HepG2 (cell line): ENCODE data around the gene KIAA0232. TPM values are rescaled to one million over a fixed set of nuclear protein-coding genes. Genes with fewer than 3 reads are reported as not detected.

ENCODE experiments used
- CBX1 ChIP-seq: IDR thresholded peaks from one replicate; pipeline ENCODE4 v1.6.1; 2016; ENCODE audit warnings: antibody characterized with exemption, low read depth
- FOXK1 ChIP-seq: sonication (generic); formaldehyde crosslinking; IDR thresholded peaks from 2 replicates; pipeline ENCODE4 v1.4.0; 2020; ENCODE audit warnings: low read depth, missing genetic modification reagents, borderline replicate concordance
- GFI1 ChIP-seq: sonication (generic); formaldehyde crosslinking; IDR thresholded peaks from 2 replicates; pipeline ENCODE4 v1.5.0; 2020; ENCODE audit warnings: missing genetic modification reagents, mild to moderate bottlenecking, borderline replicate concordance
- HOXD1 ChIP-seq: sonication (generic); formaldehyde crosslinking; IDR thresholded peaks from 2 replicates; pipeline ENCODE4 v1.5.0; 2020; ENCODE audit warnings: missing genetic modification reagents
- ISL2 ChIP-seq: sonication (generic); formaldehyde crosslinking; IDR thresholded peaks from 2 replicates; pipeline ENCODE4 v1.5.0; 2020; ENCODE audit warnings: missing genetic modification reagents
- MED13 ChIP-seq: sonication (generic); formaldehyde crosslinking; IDR thresholded peaks from 2 replicates; pipeline ENCODE4 v1.5.0; 2020; ENCODE audit warnings: missing genetic modification reagents
- MEF2D ChIP-seq: sonication (generic); formaldehyde crosslinking; IDR thresholded peaks from 2 replicates; pipeline ENCODE4 v1.5.1; 2020; ENCODE audit warnings: mild to moderate bottlenecking, missing genetic modification reagents
- NFKB2 ChIP-seq: sonication (generic); formaldehyde crosslinking; IDR thresholded peaks from 2 replicates; pipeline ENCODE4 v1.4.0; 2020; ENCODE audit warnings: missing genetic modification reagents, borderline replicate concordance
- PHF8 ChIP-seq: sonication (generic); formaldehyde crosslinking; IDR thresholded peaks from 2 replicates; pipeline ENCODE4 v1.5.0; 2020; ENCODE audit warnings: missing genetic modification reagents
- POLR2AphosphoS2 ChIP-seq: IDR thresholded peaks from 2 replicates; pipeline ENCODE4 v1.6.1; 2011; ENCODE audit warnings: low read depth, low read length, improper control_type of control experiment
- ZMYM4 ChIP-seq: sonication (generic); formaldehyde crosslinking; IDR thresholded peaks from 2 replicates; pipeline ENCODE4 v1.8.1; 2023; ENCODE audit warnings: mild to moderate bottlenecking, missing genetic modification reagents
- ZNF251 ChIP-seq: sonication (generic); formaldehyde crosslinking; IDR thresholded peaks from 2 replicates; pipeline ENCODE4 v1.9.0; 2021; ENCODE audit warnings: mild to moderate bottlenecking, missing genetic modification reagents
- ZNF292 ChIP-seq: sonication (generic); formaldehyde crosslinking; IDR thresholded peaks from 2 replicates; pipeline ENCODE4 v1.8.1; 2022; ENCODE audit warnings: mild to moderate bottlenecking, low read depth, missing genetic modification reagents, borderline replicate concordance
- ZNF552 ChIP-seq: sonication (generic); formaldehyde crosslinking; IDR thresholded peaks from 2 replicates; pipeline ENCODE4 v1.9.0; 2022; ENCODE audit warnings: missing genetic modification reagents, mild to moderate bottlenecking, borderline replicate concordance
- ZNF567 ChIP-seq: sonication (generic); formaldehyde crosslinking; IDR thresholded peaks from 2 replicates; pipeline ENCODE4 v1.8.1; 2023; ENCODE audit warnings: mild to moderate bottlenecking, missing genetic modification reagents, borderline replicate concordance
- ZNF569 ChIP-seq: sonication (generic); formaldehyde crosslinking; IDR thresholded peaks from 2 replicates; pipeline ENCODE4 v1.5.0; 2020; ENCODE audit warnings: mild to moderate bottlenecking, missing genetic modification reagents, moderate library complexity, borderline replicate concordance
- ZNF780A ChIP-seq: sonication (generic); formaldehyde crosslinking; IDR thresholded peaks from 2 replicates; pipeline ENCODE4 v1.8.0; 2022; ENCODE audit warnings: mild to moderate bottlenecking, missing genetic modification reagents, moderate library complexity
- ZNF841 ChIP-seq: sonication (generic); formaldehyde crosslinking; IDR thresholded peaks from 2 replicates; pipeline ENCODE4 v1.8.1; 2023; ENCODE audit warnings: missing genetic modification reagents, borderline replicate concordance
- ZNF891 ChIP-seq: sonication (generic); formaldehyde crosslinking; IDR thresholded peaks from 2 replicates; pipeline ENCODE4 v1.5.0; 2020; ENCODE audit warnings: mild to moderate bottlenecking, missing genetic modification reagents
- ZSCAN22 ChIP-seq: sonication (generic); formaldehyde crosslinking; IDR thresholded peaks from 2 replicates; pipeline ENCODE4 v1.4.0; 2020; ENCODE audit warnings: mild to moderate bottlenecking, missing genetic modification reagents
- polyA plus RNA-seq, 8 experiments: library from polyadenylated mRNA; depleted of rRNA in 3 of 8; stranded (reverse) in 7 of 8; unstranded in 1 of 8; fragments of >200 nt; fragmentation: Illumina TruSeq in 4 of 8; extraction: Trizol in 4 of 8; gene quantifications; 2 replicates each; pipeline versions ENCODE4 v1.2.1 to v1.2.3, GENCODE V29; 2011 to 2016; ENCODE audit warnings: low read depth in 4 of 8, missing spikeins in 1 of 8, mixed read lengths in 1 of 8; ENCODE audit not compliant: insufficient read depth in 1 of 8
- total RNA-seq, 5 experiments: library from RNA; depleted of rRNA; stranded (reverse); fragments of >200 nt; fragmentation: Illumina TruSeq; extraction: Trizol; gene quantifications; 2 replicates each; pipeline ENCODE4 v1.2.3, GENCODE V29; 2016; ENCODE audit warnings: low read depth in 1 of 5
- TF ChIP-seq, protein P1 (sequence below): sonication (generic); formaldehyde crosslinking; IDR thresholded peaks from 2 replicates; pipeline ENCODE4 v1.4.0; 2020; ENCODE audit warnings: mild to moderate bottlenecking, missing genetic modification reagents
- TF ChIP-seq, protein P2 (sequence below), 2 experiments: sonication (generic) in 1 of 2; formaldehyde crosslinking in 1 of 2; IDR thresholded peaks; 2 replicates each; pipeline versions ENCODE4 v1.4.0 to v1.6.1; 2018 to 2020; ENCODE audit warnings: missing genetic modification reagents in 2 of 2, borderline replicate concordance in 1 of 2, low read depth in 1 of 2, mild to moderate bottlenecking in 1 of 2, missing biosample characterization in 1 of 2
- TF ChIP-seq, protein P3 (sequence below): sonication (generic); formaldehyde crosslinking; IDR thresholded peaks from 2 replicates; pipeline ENCODE4 v1.4.0; 2020; ENCODE audit warnings: missing genetic modification reagents

KIAA0232 gene
- total and polyA plus RNA-seq, 2 of the 13 experiments (the other 11 are each of a cell fraction or from before 2014, with no cell fraction given), result 7.8 to 17.1 TPM

DNA sequence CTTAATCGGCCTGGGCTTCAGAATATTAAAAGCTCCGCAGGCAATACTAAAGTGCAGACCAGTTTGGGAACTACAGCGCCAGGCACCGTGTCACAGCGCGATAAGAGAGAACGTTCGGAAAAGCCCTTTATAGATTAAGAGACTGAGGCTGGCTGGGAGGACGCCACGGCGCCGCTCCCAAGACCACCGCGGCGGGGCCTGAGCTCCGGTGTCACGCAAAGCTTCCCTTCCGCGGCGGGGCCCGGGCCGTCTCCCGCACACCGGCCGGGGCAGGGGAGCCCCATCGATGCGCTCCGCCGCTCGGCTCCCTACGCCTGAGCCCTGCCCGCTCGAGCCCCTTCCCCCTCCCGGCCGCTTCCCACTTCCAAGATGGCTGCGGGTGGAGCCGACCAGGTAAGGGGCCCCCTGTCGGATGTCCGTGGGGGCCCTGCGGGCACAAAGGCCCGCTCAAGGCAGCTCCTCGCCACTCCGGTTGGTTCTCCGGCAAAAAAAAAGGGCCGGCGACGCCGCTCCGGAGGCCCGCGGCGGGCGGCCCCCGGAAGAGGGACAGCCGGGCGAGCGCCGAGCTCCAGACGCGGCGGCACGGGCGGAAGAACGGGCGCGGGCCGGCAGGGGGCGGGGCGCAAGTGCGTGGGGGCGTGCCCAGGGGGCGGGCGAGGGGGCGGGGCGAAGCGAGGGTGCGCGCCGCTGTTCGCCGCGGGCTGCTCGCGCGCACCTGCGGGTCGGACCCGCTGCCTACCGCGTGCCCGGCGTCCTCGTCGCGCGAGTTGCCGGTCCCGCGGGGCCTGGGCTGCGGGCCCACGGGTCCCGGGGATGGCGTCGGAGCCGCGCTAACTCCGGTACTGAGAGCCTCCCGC is 126.8 kb downstream of the KIAA0232 start, which contains the start of gene TBC1D14 (continued):
- TF ChIP-seq, protein P1, sequence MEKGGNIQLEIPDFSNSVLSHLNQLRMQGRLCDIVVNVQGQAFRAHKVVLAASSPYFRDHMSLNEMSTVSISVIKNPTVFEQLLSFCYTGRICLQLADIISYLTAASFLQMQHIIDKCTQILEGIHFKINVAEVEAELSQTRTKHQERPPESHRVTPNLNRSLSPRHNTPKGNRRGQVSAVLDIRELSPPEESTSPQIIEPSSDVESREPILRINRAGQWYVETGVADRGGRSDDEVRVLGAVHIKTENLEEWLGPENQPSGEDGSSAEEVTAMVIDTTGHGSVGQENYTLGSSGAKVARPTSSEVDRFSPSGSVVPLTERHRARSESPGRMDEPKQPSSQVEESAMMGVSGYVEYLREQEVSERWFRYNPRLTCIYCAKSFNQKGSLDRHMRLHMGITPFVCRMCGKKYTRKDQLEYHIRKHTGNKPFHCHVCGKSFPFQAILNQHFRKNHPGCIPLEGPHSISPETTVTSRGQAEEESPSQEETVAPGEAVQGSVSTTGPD (CRISPR knock-in tag), result no peak
- TF ChIP-seq ZNF251 (CRISPR knock-in tag) (no peak), ZNF841 (no peak), ZNF780A (CRISPR knock-in tag) (no peak), ZNF891 (CRISPR knock-in tag) (no peak), PHF8 (peak; percentile 76), HOXD1 (CRISPR knock-in tag) (0 out of 2 replicates have a peak, but pooled peaks have one; percentile 23), CBX1 (no peak), GFI1 (peak; percentile 69; the same call in 1 of the 2 replicates), ZNF567 (CRISPR knock-in tag) (no peak), ZNF569 (CRISPR knock-in tag) (no peak), MEF2D (CRISPR knock-in tag) (0 out of 2 replicates have a peak, but pooled peaks have one; percentile 19), FOXK1 (CRISPR knock-in tag) (peak; percentile 40; the same call in 1 of the 2 replicates), MED13 (no peak; the same call in 1 of the 2 replicates), ZNF292 (CRISPR knock-in tag) (no peak), ZNF552 (no peak; the same call in 1 of the 2 replicates), NFKB2 (no peak), ISL2 (CRISPR knock-in tag) (peak; percentile 68; the same call in 1 of the 2 replicates), ZSCAN22 (CRISPR knock-in tag) (no peak), ZMYM4 (CRISPR knock-in tag) (peak; percentile 57; the same call in 1 of the 2 replicates), POLR2AphosphoS2 (no peak)
- TF ChIP-seq, protein P2, sequence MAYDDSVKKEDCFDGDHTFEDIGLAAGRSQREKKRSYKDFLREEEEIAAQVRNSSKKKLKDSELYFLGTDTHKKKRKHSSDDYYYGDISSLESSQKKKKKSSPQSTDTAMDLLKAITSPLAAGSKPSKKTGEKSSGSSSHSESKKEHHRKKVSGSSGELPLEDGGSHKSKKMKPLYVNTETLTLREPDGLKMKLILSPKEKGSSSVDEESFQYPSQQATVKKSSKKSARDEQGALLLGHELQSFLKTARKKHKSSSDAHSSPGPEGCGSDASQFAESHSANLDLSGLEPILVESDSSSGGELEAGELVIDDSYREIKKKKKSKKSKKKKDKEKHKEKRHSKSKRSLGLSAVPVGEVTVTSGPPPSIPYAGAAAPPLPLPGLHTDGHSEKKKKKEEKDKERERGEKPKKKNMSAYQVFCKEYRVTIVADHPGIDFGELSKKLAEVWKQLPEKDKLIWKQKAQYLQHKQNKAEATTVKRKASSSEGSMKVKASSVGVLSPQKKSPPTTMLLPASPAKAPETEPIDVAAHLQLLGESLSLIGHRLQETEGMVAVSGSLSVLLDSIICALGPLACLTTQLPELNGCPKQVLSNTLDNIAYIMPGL (CRISPR knock-in tag; IDR thresholded peaks at IDR 0.05; ENCODE audit: borderline replicate concordance in 1 of 2, low read depth in 1 of 2), result peak; percentile 62 to 68; a peak in 2 of 4 replicates
- TF ChIP-seq, protein P3, sequence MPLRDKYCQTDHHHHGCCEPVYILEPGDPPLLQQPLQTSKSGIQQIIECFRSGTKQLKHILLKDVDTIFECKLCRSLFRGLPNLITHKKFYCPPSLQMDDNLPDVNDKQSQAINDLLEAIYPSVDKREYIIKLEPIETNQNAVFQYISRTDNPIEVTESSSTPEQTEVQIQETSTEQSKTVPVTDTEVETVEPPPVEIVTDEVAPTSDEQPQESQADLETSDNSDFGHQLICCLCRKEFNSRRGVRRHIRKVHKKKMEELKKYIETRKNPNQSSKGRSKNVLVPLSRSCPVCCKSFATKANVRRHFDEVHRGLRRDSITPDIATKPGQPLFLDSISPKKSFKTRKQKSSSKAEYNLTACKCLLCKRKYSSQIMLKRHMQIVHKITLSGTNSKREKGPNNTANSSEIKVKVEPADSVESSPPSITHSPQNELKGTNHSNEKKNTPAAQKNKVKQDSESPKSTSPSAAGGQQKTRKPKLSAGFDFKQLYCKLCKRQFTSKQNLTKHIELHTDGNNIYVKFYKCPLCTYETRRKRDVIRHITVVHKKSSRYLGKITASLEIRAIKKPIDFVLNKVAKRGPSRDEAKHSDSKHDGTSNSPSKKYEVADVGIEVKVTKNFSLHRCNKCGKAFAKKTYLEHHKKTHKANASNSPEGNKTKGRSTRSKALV (CRISPR knock-in tag), result no peak
